Measurements from ENCODE around the gene AKR7A3.
"Not testable (repeated sequence)": the region's sequence is repeated elsewhere in the genome, so short reads cannot be mapped to it uniquely, and the experiment has no call there.

DNA sequence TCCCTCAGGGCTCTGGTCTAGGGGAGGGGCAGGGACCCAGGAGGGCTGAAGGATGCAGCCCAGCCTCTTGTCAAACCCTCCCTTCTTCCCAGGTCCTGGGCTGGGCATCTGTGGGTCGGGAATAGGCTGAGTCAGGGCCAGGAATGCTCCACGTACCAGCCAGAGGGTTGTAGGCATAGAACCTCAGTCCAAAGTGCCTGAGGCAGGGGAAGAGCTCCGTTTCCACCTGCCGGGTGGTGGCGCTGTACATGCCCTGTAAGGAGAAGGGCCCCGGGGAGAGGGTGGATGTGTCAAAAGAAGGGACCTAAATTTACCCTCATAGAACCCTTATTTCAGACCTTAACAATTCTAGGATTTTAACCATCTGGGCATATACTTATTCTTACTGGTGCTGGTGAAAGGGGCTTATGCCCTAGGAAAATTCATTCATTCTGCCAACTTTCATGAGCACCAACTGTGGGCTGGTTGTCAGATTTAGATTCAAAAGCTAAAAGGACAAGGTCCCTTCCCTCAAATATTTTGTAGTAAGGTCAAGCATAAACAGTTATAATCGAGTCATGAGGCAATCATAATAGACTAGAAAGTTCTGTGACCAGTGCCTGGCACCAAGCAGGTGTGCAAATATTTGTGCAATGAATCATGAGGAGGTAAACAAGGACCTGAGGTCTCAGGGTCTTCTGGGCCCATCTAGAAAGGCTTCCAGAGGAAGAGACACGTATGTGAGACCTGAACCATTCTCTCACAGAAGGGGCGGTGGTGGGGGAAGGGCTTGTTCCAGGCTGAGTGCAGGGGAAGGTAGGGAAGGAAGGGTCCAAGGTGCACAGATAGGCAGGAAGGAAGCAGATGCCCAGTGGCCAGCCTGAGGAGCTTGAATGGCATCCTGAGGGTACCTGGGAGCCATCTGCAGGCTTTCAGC is 18.9 kb downstream of the AKR7A3 start:
- TF ChIP-seq POLR2A, CTCF, EP300 (IDR thresholded peaks at IDR 0.05): not testable (repeated sequence)

Measured in tibial nerve (tissue), 4 donors.